HepG2 (cell line): ENCODE measurements around the gene TMEM39B. TPM values are rescaled to one million over a fixed set of nuclear protein-coding genes. Genes with fewer than 3 reads are reported as not detected.

Source experiments
- FOXK2 ChIP-seq: fragments of 450-650 bp; IDR thresholded peaks from 2 replicates; pipeline ENCODE4 v1.6.1; 2016
- FOXO1 ChIP-seq: sonication (generic); formaldehyde crosslinking; IDR thresholded peaks from 2 replicates; pipeline ENCODE4 v1.4.0; 2020; ENCODE audit warnings: missing genetic modification reagents
- HDAC6 ChIP-seq: fragments of 200-600 bp; sonication (generic); IDR thresholded peaks from 2 replicates; pipeline ENCODE4 v1.7.0; 2017; ENCODE audit warnings: mild to moderate bottlenecking, antibody characterized with exemption, low read length, low read depth
- JDP2 ChIP-seq: sonication (generic); formaldehyde crosslinking; IDR thresholded peaks from 2 replicates; pipeline ENCODE4 v1.8.1; 2022; ENCODE audit warnings: missing genetic modification reagents, borderline replicate concordance
- KLF6 ChIP-seq: IDR thresholded peaks from 2 replicates; pipeline ENCODE4 v1.8.0; 2016; ENCODE audit warnings: missing biosample characterization, missing genetic modification reagents
- MIER3 ChIP-seq: IDR thresholded peaks from 2 replicates; pipeline ENCODE4 v1.6.1; 2016; ENCODE audit warnings: missing compliant biosample characterization, borderline replicate concordance
- POLR2AphosphoS2 ChIP-seq: IDR thresholded peaks from 2 replicates; pipeline ENCODE4 v1.6.1; 2011; ENCODE audit warnings: low read depth, low read length, improper control_type of control experiment
- SMAD9 ChIP-seq: sonication (generic); formaldehyde crosslinking; IDR thresholded peaks from 2 replicates; pipeline ENCODE4 v1.5.1; 2020; ENCODE audit warnings: mild to moderate bottlenecking, missing genetic modification reagents
- YY1 ChIP-seq: IDR thresholded peaks from 2 replicates; pipeline ENCODE4 v1.6.1; 2011; ENCODE audit warnings: low read length, low read depth, moderate library complexity, mild to moderate bottlenecking; ENCODE audit not compliant: insufficient read depth, insufficient replicate concordance
- ZEB1 ChIP-seq: IDR thresholded peaks from 2 replicates; pipeline ENCODE4 v1.6.1; 2012; ENCODE audit warnings: mild to moderate bottlenecking, low read depth, inconsistent platforms; ENCODE audit not compliant: insufficient replicate concordance
- polyA plus RNA-seq, 8 experiments: library from polyadenylated mRNA; depleted of rRNA in 3 of 8; stranded (reverse) in 7 of 8; unstranded in 1 of 8; fragments of >200 nt; fragmentation: Illumina TruSeq in 4 of 8; extraction: Trizol in 4 of 8; gene quantifications; 2 replicates each; pipeline versions ENCODE4 v1.2.1 to v1.2.3, GENCODE V29; 2011 to 2016; ENCODE audit warnings: low read depth in 4 of 8, missing spikeins in 1 of 8, mixed read lengths in 1 of 8; ENCODE audit not compliant: insufficient read depth in 1 of 8
- total RNA-seq, 5 experiments: library from RNA; depleted of rRNA; stranded (reverse); fragments of >200 nt; fragmentation: Illumina TruSeq; extraction: Trizol; gene quantifications; 2 replicates each; pipeline ENCODE4 v1.2.3, GENCODE V29; 2016; ENCODE audit warnings: low read depth in 1 of 5
- TF ChIP-seq, protein P1 (sequence below): sonication (generic); formaldehyde crosslinking; IDR thresholded peaks from 2 replicates; pipeline ENCODE4 v1.4.0; 2020; ENCODE audit warnings: missing genetic modification reagents
- TF ChIP-seq, protein P2 (sequence below): IDR thresholded peaks from 2 replicates; pipeline ENCODE4 v1.6.1; 2012; ENCODE audit warnings: low read length, improper control_type of control experiment
- TF ChIP-seq, protein P3 (sequence below): sonication (generic); formaldehyde crosslinking; conservative IDR thresholded peaks from 2 replicates; pipeline ENCODE4 v1.8.0; 2022; ENCODE audit warnings: mild to moderate bottlenecking, moderate library complexity, missing genetic modification reagents
- TF ChIP-seq, protein P4 (sequence below): sonication (generic); formaldehyde crosslinking; IDR thresholded peaks from one replicate; pipeline ENCODE4 v1.5.1; 2020; ENCODE audit warnings: mild to moderate bottlenecking, missing genetic modification reagents; ENCODE audit errors: not compliant biosample characterization

The TMEM39B gene
- total and polyA plus RNA-seq, 2 of the 13 experiments (the other 11 are each of a cell fraction or from before 2014, with no cell fraction given): 4.9 to 10.4 TPM

DNA sequence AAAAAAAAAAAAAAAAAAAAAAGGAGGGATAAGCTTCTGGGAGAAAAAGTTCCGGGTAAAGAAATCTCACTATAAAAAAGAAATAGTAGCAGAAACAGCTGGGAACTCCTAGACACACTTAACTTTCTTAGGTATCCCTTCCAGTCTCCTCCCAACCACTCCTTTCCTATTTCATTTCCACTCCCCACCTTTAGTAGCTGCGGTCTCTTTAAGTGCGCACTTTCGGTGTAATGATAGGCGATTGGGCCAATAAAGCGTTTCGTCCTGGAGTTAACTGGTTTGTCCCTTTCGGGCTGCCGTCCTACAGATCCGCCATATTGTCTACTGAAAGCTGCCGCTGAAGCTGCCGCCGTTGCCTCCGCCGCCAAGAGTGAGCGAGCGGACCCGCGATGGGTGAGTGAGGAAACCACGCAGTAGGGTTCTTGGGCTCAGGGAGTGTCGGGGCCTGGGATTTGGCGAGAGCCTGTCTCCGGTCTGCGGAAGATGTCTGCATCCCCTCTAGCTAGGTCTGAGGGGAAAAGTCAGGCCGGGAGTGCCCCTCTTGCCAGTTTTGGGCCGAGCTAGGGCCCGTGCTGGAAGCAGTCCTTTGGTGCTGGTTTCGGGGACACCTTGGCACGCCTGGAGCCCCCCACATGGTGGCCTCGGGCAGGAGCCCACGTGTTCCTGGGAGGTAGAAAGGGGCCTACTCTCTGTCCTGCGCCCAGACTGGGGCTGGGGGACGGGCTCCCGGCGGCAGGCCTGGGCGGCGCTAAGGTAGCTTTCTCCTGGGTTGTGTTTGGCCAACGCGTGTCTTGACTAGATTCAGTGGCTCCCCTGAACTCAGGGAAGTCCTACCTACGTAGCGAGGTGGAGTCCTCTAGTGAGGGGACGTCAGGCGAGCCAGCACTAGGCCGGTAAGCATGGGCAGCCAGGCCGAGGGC lies 35.3 kb downstream of the TMEM39B start, which contains the start of gene KPNA6 (continued):
- 0 out of 2 replicates have a peak, but pooled peaks have one; percentile 28 for TF ChIP-seq FOXO1 (CRISPR knock-in tag)
- peak; percentile 17; the same call in 1 of the 2 replicates for TF ChIP-seq KLF6
- TF ChIP-seq, protein P1, sequence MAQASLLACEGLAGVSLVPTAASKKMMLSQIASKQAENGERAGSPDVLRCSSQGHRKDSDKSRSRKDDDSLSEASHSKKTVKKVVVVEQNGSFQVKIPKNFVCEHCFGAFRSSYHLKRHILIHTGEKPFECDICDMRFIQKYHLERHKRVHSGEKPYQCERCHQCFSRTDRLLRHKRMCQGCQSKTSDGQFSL: 0 out of 2 replicates have a peak, but pooled peaks have one; percentile 44
- TF ChIP-seq ZEB1: no peak
- TF ChIP-seq POLR2AphosphoS2: no peak
- TF ChIP-seq SMAD9 (CRISPR knock-in tag): no peak
- TF ChIP-seq, protein P2, sequence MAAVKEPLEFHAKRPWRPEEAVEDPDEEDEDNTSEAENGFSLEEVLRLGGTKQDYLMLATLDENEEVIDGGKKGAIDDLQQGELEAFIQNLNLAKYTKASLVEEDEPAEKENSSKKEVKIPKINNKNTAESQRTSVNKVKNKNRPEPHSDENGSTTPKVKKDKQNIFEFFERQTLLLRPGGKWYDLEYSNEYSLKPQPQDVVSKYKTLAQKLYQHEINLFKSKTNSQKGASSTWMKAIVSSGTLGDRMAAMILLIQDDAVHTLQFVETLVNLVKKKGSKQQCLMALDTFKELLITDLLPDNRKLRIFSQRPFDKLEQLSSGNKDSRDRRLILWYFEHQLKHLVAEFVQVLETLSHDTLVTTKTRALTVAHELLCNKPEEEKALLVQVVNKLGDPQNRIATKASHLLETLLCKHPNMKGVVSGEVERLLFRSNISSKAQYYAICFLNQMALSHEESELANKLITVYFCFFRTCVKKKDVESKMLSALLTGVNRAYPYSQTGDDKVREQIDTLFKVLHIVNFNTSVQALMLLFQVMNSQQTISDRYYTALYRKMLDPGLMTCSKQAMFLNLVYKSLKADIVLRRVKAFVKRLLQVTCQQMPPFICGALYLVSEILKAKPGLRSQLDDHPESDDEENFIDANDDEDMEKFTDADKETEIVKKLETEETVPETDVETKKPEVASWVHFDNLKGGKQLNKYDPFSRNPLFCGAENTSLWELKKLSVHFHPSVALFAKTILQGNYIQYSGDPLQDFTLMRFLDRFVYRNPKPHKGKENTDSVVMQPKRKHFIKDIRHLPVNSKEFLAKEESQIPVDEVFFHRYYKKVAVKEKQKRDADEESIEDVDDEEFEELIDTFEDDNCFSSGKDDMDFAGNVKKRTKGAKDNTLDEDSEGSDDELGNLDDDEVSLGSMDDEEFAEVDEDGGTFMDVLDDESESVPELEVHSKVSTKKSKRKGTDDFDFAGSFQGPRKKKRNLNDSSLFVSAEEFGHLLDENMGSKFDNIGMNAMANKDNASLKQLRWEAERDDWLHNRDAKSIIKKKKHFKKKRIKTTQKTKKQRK: no peak
- TF ChIP-seq MIER3 (CRISPR knock-in tag): no peak
- no peak for TF ChIP-seq FOXK2
- TF ChIP-seq, protein P3, sequence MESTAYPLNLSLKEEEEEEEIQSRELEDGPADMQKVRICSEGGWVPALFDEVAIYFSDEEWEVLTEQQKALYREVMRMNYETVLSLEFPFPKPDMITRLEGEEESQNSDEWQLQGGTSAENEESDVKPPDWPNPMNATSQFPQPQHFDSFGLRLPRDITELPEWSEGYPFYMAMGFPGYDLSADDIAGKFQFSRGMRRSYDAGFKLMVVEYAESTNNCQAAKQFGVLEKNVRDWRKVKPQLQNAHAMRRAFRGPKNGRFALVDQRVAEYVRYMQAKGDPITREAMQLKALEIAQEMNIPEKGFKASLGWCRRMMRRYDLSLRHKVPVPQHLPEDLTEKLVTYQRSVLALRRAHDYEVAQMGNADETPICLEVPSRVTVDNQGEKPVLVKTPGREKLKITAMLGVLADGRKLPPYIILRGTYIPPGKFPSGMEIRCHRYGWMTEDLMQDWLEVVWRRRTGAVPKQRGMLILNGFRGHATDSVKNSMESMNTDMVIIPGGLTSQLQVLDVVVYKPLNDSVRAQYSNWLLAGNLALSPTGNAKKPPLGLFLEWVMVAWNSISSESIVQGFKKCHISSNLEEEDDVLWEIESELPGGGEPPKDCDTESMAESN: 0 out of 2 replicates have a peak, but pooled peaks have one; percentile 56
- peak; percentile 96 for TF ChIP-seq YY1
- TF ChIP-seq HDAC6: no peak
- TF ChIP-seq, protein P4, sequence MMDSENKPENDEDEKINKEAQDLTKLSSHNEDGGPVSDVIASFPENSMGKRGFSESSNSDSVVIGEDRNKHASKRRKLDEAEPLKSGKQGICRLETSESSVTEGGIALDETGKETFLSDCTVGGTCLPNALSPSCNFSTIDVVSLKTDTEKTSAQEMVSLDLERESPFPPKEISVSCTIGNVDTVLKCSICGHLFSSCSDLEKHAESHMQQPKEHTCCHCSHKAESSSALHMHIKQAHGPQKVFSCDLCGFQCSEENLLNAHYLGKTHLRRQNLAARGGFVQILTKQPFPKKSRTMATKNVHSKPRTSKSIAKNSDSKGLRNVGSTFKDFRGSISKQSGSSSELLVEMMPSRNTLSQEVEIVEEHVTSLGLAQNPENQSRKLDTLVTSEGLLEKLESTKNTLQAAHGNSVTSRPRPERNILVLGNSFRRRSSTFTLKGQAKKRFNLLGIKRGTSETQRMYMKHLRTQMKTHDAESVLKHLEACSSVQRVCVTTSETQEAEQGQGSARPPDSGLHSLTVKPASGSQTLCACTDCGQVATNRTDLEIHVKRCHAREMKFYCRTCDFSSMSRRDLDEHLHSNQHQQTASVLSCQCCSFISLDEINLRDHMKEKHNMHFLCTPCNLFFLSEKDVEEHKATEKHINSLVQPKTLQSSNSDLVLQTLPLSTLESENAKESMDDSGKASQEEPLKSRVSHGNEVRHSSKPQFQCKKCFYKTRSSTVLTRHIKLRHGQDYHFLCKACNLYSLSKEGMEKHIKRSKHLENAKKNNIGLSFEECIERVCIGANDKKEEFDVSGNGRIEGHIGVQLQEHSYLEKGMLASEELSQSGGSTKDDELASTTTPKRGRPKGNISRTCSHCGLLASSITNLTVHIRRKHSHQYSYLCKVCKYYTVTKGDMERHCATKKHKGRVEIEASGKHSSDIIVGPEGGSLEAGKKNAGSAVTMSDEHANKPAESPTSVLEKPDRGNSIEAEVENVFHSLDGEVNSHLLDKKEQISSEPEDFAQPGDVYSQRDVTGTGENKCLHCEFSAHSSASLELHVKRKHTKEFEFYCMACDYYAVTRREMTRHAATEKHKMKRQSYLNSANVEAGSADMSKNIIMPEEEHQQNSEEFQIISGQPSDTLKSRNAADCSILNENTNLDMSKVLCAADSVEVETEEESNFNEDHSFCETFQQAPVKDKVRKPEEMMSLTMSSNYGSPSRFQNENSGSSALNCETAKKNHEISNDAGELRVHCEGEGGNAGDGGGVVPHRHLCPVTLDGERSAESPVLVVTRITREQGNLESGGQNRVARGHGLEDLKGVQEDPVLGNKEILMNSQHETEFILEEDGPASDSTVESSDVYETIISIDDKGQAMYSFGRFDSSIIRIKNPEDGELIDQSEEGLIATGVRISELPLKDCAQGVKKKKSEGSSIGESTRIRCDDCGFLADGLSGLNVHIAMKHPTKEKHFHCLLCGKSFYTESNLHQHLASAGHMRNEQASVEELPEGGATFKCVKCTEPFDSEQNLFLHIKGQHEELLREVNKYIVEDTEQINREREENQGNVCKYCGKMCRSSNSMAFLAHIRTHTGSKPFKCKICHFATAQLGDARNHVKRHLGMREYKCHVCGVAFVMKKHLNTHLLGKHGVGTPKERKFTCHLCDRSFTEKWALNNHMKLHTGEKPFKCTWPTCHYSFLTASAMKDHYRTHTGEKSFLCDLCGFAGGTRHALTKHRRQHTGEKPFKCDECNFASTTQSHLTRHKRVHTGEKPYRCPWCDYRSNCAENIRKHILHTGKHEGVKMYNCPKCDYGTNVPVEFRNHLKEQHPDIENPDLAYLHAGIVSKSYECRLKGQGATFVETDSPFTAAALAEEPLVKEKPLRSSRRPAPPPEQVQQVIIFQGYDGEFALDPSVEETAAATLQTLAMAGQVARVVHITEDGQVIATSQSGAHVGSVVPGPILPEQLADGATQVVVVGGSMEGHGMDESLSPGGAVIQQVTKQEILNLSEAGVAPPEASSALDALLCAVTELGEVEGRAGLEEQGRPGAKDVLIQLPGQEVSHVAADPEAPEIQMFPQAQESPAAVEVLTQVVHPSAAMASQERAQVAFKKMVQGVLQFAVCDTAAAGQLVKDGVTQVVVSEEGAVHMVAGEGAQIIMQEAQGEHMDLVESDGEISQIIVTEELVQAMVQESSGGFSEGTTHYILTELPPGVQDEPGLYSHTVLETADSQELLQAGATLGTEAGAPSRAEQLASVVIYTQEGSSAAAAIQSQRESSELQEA (CRISPR knock-in tag): no peak
- no peak; the same call in 1 of the 2 replicates for TF ChIP-seq JDP2 (CRISPR knock-in tag)
